HL-60 (cell line): ENCODE measurements around the gene PLEKHO1.

ENCODE experiments used
- CTCF ChIP-seq: IDR thresholded peaks from one replicate; pipeline ENCODE4 v1.5.1; 2011; ENCODE audit warnings: low read length, control low read depth, inconsistent platforms; ENCODE audit not compliant: insufficient read depth
- GABPA ChIP-seq: IDR thresholded peaks from 2 replicates; pipeline ENCODE4 v1.6.1; 2012; ENCODE audit warnings: low read depth
- POLR2AphosphoS5 ChIP-seq: IDR thresholded peaks from 2 replicates; pipeline ENCODE4 v1.6.1; 2012; ENCODE audit warnings: low read depth
- SPI1 ChIP-seq: IDR thresholded peaks from 2 replicates; pipeline ENCODE4 v1.6.1; 2012; ENCODE audit warnings: low read depth, mild to moderate bottlenecking, borderline replicate concordance
- TF ChIP-seq, protein P1 (sequence below): IDR thresholded peaks from 2 replicates; pipeline ENCODE4 v1.6.1; 2012; ENCODE audit warnings: low read depth; ENCODE audit not compliant: insufficient replicate concordance

GRCh38 chr1:150110116-150110515 lies 39.6 kb upstream of the PLEKHO1 start:
- TF ChIP-seq CTCF (no peak), SPI1 (no peak), GABPA (no peak), POLR2AphosphoS5 (no peak)
- TF ChIP-seq, protein P1, sequence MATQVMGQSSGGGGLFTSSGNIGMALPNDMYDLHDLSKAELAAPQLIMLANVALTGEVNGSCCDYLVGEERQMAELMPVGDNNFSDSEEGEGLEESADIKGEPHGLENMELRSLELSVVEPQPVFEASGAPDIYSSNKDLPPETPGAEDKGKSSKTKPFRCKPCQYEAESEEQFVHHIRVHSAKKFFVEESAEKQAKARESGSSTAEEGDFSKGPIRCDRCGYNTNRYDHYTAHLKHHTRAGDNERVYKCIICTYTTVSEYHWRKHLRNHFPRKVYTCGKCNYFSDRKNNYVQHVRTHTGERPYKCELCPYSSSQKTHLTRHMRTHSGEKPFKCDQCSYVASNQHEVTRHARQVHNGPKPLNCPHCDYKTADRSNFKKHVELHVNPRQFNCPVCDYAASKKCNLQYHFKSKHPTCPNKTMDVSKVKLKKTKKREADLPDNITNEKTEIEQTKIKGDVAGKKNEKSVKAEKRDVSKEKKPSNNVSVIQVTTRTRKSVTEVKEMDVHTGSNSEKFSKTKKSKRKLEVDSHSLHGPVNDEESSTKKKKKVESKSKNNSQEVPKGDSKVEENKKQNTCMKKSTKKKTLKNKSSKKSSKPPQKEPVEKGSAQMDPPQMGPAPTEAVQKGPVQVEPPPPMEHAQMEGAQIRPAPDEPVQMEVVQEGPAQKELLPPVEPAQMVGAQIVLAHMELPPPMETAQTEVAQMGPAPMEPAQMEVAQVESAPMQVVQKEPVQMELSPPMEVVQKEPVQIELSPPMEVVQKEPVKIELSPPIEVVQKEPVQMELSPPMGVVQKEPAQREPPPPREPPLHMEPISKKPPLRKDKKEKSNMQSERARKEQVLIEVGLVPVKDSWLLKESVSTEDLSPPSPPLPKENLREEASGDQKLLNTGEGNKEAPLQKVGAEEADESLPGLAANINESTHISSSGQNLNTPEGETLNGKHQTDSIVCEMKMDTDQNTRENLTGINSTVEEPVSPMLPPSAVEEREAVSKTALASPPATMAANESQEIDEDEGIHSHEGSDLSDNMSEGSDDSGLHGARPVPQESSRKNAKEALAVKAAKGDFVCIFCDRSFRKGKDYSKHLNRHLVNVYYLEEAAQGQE, result no peak
